GM19043 (cell line): ENCODE measurements around the gene SENP5.

Experiments
- ATAC-seq: cut with Tn5 transposase; IDR thresholded peaks from one replicate; pipeline ENCODE4 v1.9.1; 2021; ENCODE audit warnings: low read depth; ENCODE audit not compliant: unreplicated experiment

The SENP5 gene

DNA sequence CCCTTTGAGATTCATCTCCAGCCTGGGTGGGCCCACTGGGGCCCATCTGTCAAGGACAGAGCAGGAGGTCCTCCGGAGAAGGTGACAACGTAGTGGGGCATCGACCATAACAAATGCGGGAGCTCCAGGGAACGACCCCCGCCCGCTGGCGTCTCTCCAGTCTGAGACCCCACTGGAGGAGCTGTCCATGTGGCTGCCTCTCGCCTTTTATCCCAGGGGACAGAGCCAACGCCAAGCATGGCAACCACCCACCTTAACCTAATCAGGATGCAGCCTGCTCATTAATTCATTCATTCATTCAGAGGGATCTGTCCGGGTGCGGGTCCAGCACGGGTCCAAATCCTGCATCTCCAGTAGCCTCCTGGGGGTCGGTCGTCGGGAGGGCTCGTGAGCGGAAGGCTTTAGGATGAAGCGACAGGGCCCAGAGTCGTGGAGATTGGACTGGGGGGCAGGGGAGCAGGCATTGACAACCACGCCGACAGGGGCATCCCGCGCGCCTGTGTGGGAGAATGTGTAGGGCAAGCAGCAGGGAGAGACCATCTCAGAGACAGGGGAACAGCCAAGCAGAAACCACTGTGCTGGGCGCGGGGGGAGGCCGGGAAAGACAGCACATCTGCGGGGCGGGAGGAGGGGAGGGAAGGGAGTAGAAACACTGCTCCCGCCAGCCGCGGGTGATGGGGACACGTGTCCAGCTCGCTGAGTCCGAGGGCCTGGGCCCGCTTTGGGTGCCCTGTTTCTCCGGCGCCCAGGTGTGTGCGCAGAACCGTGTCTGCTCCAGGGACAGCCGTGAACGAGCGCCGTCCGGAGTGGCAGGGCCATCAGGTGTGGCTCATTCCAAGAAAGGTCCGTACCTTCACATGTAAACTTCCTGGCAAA lies 99.0 kb downstream of the SENP5 start:
- ATAC-seq: no peak

- ATAC-seq: no peak
Measured at GRCh38 chr3:196967412-196968232, 99.9 kb downstream of the SENP5 start.

- ATAC-seq: peak; percentile 60
Measured at GRCh38 chr3:196968233-196969133, 100.8 kb downstream of the SENP5 start, which contains the start of gene PIGZ. Gene PIGZ (minus strand): TSS chr3:196968833. CDS start chr3:196952031, 16,802 bp downstream.

DNA sequence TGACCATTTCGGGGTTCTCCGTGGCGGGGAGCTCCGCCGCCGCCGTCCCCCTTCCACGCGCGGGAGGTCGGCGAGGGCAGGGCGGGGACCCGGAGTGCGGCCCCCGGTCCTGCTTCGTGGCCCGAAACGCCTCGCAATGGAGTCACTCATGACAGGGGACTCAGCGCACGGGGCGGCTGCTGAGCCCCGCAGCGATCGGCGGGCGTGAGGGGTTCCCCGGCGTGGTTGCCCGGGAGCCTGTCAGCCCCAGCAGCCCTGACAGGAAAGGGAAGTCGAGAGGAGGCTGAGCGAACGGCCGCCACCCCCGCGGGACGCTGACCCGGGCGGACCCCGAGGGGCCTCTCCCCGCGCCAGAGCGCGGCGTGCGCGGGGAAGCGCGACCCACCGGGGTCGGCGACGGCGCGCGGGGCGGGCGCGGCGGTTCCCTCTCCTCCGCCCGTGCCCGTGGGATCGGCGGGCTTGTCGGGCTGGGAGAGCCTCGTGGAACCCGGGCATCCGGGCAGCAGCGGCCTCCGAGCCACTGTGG lies 101.5 kb downstream of the SENP5 start:
- ATAC-seq: peak; percentile 39

DNA sequence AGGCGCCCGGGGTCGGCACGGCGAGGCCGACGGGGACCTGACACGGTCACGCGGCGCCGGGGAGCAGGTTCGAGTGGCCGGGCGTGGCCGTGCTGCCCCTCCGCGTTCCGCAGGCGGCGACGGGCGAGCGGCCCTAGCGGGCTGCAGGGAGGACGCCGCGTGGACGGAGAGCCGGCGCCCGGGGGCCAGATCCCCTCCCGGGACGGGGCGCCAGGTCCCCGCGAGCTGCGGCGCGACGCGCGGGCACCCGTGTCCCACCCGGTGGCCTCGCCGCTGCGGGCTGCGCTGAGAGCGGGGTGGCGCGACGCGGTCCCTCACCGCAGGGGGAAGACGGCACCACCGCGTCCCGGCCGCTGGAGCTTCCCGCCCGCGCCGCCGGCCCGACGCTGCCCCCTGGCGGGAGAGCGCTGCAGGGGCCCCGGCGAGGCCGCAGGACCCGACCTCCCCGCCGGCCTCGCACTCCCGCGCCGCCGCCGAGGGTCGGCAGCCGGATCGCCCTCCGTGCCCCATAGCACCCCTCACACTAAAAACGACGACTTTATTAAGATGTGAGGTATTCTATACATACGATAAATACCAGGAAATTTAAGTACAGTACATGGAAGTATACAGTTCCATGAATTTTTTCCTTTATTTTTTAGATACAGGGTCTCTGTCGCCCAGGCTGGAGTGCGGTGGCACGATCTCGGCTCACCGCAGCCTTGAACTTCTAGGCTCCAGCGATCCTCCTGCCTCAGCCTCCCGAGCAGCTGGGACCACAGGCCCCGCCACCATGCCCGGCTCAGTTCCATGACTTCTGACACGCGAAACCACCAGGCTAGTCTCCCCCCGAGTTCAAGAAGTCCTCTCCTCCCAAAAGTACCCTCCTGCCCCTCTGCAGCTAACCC lies 102.2 kb downstream of the SENP5 start:
- peak; percentile 44 for ATAC-seq

GRCh38 chr3:196970547-196971093 lies 102.9 kb downstream of the SENP5 start:
- no peak for ATAC-seq

DNA sequence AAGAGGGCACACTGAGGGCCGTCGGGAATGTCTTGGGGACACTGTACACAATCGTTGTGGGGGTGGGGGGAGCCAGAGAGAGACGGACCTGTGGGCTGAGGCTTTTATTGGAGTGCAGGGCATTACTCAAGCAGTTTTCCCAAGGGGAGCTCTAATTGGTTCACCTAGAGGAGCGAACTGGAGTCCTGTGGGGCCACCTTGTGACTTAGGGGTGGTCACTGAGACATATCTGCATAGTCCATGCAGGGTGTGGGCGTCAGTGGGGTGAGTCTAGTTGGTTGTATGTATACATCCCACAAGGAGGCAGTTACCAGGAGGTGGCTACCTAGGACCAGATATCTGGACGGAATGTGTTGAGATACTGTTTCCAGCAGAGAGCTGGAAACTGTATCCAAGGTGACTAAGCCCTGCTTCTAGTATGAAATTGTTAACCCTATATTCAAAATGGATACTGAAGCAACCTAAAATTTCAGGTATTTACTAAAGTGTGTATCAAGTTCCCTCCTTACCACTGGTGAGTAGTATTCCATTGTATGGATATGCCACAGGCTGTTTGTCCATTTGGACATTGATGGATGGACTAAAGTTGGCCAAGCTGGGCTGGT lies 103.5 kb downstream of the SENP5 start:
- no peak for ATAC-seq

DNA sequence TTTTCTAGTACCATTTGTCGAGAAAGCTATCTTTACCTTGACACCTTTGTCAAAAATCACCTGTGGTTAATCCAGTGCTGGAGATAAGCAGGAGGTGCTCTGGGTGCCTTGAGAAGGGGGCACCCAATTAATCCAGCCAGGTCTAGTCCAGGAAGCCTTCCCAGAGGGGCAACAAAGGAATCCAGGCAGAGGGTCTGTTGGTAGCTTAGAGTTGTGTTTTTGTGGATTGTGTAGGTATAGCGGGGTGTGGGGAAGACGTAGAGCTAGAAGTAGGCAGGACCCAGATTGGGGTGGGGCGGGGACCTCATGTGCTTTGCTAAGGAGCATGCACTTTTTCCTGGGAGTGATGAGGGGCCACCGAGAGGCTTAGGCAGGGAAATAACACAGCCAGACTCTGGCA lies 106.9 kb downstream of the SENP5 start:
- no peak for ATAC-seq

DNA sequence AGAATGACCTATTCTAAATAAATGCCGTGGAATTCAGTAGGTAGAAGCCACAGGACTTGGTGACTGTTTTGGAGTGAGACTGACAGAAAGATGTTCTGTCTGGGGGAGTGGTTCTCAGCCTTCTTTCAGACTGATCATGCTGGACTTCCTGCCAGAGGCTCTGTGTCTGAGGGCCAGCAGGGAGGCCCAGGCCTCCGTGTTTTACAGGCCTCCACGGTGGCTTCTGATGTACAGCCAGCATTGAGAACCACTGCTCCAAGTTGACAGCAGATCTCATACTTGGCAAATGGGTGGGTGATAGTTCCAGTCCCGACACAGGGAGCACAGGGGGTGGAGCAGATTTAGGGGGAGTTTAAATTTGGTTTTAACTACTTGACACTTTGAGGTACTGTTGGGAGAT lies 107.6 kb downstream of the SENP5 start:
- no peak for ATAC-seq

DNA sequence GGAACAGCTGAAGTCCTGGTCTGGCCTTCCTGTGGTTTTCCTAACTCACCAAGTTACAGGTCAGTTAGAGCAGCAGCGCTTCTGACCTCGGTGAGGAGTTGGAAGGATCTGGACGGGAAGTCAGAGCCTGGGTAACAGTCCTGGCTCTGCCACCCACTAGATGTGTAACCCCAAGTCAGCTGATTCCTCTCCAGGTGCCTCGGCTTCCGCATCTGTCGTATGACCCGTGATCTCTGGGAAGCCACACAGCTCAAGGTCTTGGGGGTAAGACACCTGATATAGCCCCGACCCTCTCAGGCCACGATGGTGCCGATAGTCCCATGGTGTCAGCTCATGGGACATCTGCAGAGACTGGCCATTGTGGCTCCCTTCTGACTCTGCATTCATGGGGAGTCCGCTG lies 109.2 kb downstream of the SENP5 start:
- ATAC-seq: no peak

GRCh38 chr3:196979545-196979944 lies 111.8 kb downstream of the SENP5 start:
- no peak for ATAC-seq

DNA sequence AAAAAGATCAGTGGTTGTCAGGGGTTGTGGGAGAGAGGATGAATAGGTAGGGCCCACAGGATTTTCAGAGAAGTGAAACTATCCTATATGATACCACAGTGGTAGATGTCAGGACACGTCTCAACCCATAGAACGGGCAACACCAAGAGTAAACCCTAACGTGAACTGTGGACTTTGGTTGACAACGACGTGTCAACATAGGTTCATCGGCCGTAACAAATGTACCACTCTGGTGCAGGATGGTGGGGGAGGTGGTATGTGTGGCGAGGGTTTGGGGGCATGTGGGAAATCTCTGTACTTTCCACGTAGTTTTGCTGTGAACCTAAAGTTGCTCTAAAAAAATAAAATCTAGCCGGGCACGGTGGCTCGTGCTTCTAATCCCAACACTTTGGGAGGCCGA lies 113.9 kb downstream of the SENP5 start:
- ATAC-seq: no peak

DNA sequence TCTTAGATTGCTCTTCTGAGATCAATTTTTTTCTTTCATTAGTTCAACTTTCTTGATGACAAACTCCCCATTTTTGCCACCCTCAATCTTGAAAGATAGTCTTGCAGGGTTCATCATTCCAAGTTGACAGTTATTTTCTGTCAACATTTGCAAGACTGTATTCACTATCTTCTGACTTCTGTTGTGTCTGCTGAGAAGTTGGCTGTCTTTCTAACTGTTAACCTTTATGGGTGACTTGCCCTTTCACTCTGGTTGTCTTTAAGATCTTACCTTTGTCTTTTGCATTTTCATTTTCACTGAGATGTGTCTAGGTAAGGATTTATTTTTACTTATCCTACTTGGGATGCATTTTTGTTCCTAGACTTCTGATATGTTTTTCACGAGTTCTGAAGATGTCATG lies 115.5 kb downstream of the SENP5 start:
- ATAC-seq: no peak
